OCI-LY7 (cell line): Measurements from ENCODE around the gene DMRT1. TPM values are rescaled to one million over a fixed set of nuclear protein-coding genes. Genes with fewer than 3 reads are reported as not detected.

Experiments
- BruUV-seq: library from RNA; stranded (reverse); fragments of 400-500 nt; replicated peaks from 2 replicates; lab custom pipeline; 2021; lab: Mats Ljungman, UMichigan
- CTCF ChIA-PET: fragments of 300-600 bp; sonication (Branson Sonifier 250); formaldehyde crosslinking; loops from one replicate; lab custom pipeline; 2022; ENCODE audit warnings: antibody characterized with exemption; ENCODE audit not compliant: unreplicated experiment; lab: Charles Lee
- POLR2A ChIA-PET: fragments of 300-600 bp; sonication (Branson Sonifier 250); formaldehyde crosslinking; loops from one replicate; lab custom pipeline; 2022; ENCODE audit warnings: antibody characterized with exemption; lab: Charles Lee
- DNase-seq: peaks from one replicate; pipeline ENCODE4 v3.0.0-alpha.2; 2015; ENCODE audit warnings: low spot score
- H2AFZ ChIP-seq: fragments of 200-600 bp; sonication (generic), shearing (Covaris generic); 2 replicates; pipeline ENCODE4 v1.6.1; 2014; ENCODE audit warnings: mild to moderate bottlenecking, antibody characterized with exemption, low read length, moderate library complexity
- H3K27ac ChIP-seq: fragments of 200-600 bp; sonication (generic); 2 replicates; pipeline ENCODE4 v1.5.1; 2014; ENCODE audit warnings: mixed run types, low read depth, mild to moderate bottlenecking, moderate library complexity, low read length, inconsistent platforms; ENCODE audit not compliant: poor library complexity, severe bottlenecking
- H3K36me3 ChIP-seq: fragments of 200-600 bp; sonication (generic); 2 replicates; pipeline ENCODE4 v1.6.1; 2014; ENCODE audit warnings: mild to moderate bottlenecking, antibody characterized with exemption, low read length, moderate library complexity, mixed read lengths; ENCODE audit not compliant: insufficient read depth
- H3K4me1 ChIP-seq: fragments of 200-600 bp; sonication (generic); 2 replicates; pipeline ENCODE4 v1.5.1; 2014; ENCODE audit warnings: mild to moderate bottlenecking, low read length; ENCODE audit not compliant: insufficient read depth, poor library complexity, severe bottlenecking
- H3K4me2 ChIP-seq: fragments of 200-600 bp; sonication (generic); 2 replicates; pipeline ENCODE4 v1.6.1; 2014; ENCODE audit warnings: mild to moderate bottlenecking, low read length
- H3K4me3 ChIP-seq: fragments of 200-600 bp; sonication (generic); 2 replicates; pipeline ENCODE4 v1.5.1; 2014; ENCODE audit warnings: mild to moderate bottlenecking, low read depth, low read length; ENCODE audit not compliant: poor library complexity, severe bottlenecking
- H3K79me2 ChIP-seq: fragments of 200-600 bp; sonication (generic); 2 replicates; pipeline ENCODE4 v1.6.1; 2016; ENCODE audit warnings: low read depth, mild to moderate bottlenecking, low read length, moderate library complexity, mixed read lengths; ENCODE audit not compliant: insufficient read depth
- H3K9me2 ChIP-seq: fragments of 200-600 bp; sonication (generic); 2 replicates; pipeline ENCODE4 v1.6.1; 2016; ENCODE audit warnings: mild to moderate bottlenecking, low read length, mixed read lengths; ENCODE audit not compliant: insufficient read depth
- H3K9me3 ChIP-seq: fragments of 200-600 bp; sonication (generic); 2 replicates; pipeline ENCODE4 v1.6.1; 2014; ENCODE audit warnings: mild to moderate bottlenecking, mixed run types, low read length, mixed read lengths
- H4K20me1 ChIP-seq: fragments of 200-600 bp; sonication (generic); 2 replicates; pipeline ENCODE4 v1.6.1; 2014; ENCODE audit warnings: mild to moderate bottlenecking, antibody characterized with exemption, low read length, moderate library complexity, mixed read lengths; ENCODE audit not compliant: insufficient read depth
- CTCF ChIP-seq: fragments of 200-600 bp; sonication (generic); conservative IDR thresholded peaks from 2 replicates; pipeline ENCODE4 v1.5.1; 2014; ENCODE audit warnings: mild to moderate bottlenecking, antibody characterized with exemption, low read length, moderate library complexity, mixed read lengths
- EZH2phosphoT487 ChIP-seq: fragments of 200-600 bp; sonication (generic); IDR thresholded peaks from 2 replicates; pipeline ENCODE4 v1.6.1; 2018; ENCODE audit warnings: low read depth, borderline replicate concordance, mild to moderate bottlenecking, mixed run types, antibody characterized with exemption, low read length, moderate library complexity, mixed read lengths
- intact Hi-C: fragments of 100-400 bp; cut with micrococcal nuclease; formaldehyde crosslinking; loops from one replicate; pipeline ENCODE4 v1.10.0; 2022; ENCODE audit not compliant: unreplicated experiment
- total RNA-seq, 2 experiments: library from RNA; depleted of rRNA in 1 of 2; stranded (reverse); fragments of >200 nt in 1 of 2; shearing (Covaris generic) in 1 of 2; gene quantifications; 2 replicates each; pipeline ENCODE4 v1.2.3, GENCODE V29; 2014 to 2022

DMRT1 gene
- total RNA-seq, 2 experiments from 2014 or later: not detected

DNA sequence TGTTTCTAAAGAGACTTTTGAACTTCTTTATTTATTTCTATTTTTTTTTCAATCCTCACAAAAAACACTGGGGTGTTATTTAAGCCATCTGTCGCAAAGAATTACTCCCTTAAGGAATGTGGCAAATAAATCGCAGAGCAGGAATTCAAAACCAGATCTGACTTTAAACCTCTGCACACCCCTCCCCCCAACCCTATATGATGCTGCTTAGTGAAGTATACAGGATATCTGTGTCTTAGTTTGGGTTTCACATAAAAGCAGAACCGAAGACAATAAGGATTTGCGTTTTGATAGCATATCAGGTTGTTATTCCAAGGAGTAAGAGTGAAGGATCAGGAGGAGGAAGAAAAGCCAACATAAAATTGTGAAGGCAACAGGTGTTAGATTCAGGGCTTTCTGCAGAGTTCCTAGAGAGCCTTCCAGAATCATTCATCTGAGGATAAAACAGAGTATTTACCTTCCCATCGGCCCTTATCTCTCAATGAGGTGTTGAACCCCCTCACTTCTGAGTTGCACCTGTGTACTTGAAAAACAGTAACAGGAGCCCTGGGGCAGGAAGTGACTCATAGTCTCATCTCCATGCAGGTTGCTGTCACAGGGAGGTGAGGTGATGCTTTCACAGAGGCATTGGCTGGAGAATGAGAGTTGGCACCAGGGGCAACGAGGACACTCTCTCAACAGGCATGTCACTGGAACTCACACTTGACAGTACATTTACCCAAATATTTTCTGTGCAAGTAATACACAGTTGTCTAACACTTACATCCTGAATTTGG lies 101.5 kb downstream of the DMRT1 start:
- TF ChIP-seq EZH2phosphoT487 (no peak), CTCF (no peak)
- no peaks in the 10 kb centered on the region for H3K79me2 ChIP-seq
- no peaks in the 10 kb centered on the region for H4K20me1 ChIP-seq
- H2AFZ ChIP-seq: no peak overlapping the region
- no peaks in the 10 kb centered on the region for H3K4me1 ChIP-seq
- POLR2A ChIA-PET: no interaction called here
- H3K36me3 ChIP-seq: no peaks in the 10 kb centered on the region
- no peak for DNase-seq
- H3K9me3 ChIP-seq: no peaks in the 10 kb centered on the region
- CTCF ChIA-PET: no interaction called here
- no peak overlapping the region for H3K4me2 ChIP-seq
- H3K4me3 ChIP-seq: no peak overlapping the region
- H3K9me2 ChIP-seq: no peaks in the 10 kb centered on the region
- H3K27ac ChIP-seq: no peak overlapping the region
- intact Hi-C loops: no loop called here
- BruUV-seq: no TSS peak

DNA sequence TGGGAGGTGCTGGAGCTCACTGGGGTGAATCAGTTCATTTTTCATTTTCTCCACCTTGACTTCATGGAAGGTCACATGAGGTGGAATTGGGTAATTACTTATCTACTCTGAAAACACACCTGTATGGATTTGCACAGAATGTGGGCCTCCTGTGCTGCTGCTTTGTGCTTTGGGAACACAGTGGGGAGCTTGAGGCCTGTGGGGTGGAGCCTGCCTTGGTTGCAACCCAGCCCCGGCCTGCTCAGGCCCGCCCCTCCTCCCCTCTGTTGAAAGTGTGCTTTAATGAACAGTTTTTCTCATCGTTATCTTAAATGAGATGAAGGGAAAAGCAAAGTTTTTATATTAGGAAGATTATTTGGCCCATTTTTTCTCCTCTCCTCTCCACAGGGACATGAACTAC lies 106.5 kb downstream of the DMRT1 start:
- no peak overlapping the region for H3K4me2 ChIP-seq
- H3K9me3 ChIP-seq: no peaks in the 10 kb centered on the region
- H3K9me2 ChIP-seq: no peaks in the 10 kb centered on the region
- no peaks in the 10 kb centered on the region for H4K20me1 ChIP-seq
- intact Hi-C loops: no loop called here
- CTCF ChIA-PET: no interaction called here
- no peaks in the 10 kb centered on the region for H3K4me1 ChIP-seq
- H3K27ac ChIP-seq: no peak overlapping the region
- TF ChIP-seq CTCF (no peak), EZH2phosphoT487 (no peak)
- no peak for DNase-seq
- no peak overlapping the region for H3K4me3 ChIP-seq
- no peaks in the 10 kb centered on the region for H3K79me2 ChIP-seq
- no peaks in the 10 kb centered on the region for H3K36me3 ChIP-seq
- H2AFZ ChIP-seq: no peak overlapping the region
- no TSS peak for BruUV-seq
- POLR2A ChIA-PET: interaction anchor here (0.5 kb wide), 1 partner anchor 59 kb away, joined by 3 read pairs; no protein-coding TSS in a partner anchor

DNA sequence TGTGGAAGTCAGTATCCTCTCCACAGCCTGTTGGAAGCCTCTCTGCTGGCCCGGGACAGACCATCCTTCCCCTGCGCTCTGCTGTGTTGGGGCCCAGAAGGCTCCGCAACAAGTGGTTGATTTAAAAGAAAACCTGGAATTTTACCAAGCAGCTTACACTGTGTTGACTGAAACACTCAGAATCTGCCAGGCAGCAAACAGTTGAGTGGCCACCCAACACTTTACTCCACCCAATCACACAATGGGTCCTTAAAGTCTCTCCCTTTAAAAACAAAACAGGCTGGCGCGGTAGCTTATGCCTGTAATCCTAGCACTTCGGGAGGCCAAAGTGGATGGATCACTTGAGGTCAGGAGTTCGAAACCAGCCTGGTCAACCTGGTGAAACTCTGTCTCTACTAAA lies 107.0 kb downstream of the DMRT1 start:
- Histone ChIP-seq H3K4me3 (no peak overlapping the region), H3K9me3 (no peaks in the 10 kb centered on the region), H3K27ac (no peak overlapping the region), H3K4me1 (no peaks in the 10 kb centered on the region), H3K9me2 (no peaks in the 10 kb centered on the region), H3K4me2 (no peak overlapping the region), H2AFZ (no peak overlapping the region), H4K20me1 (no peaks in the 10 kb centered on the region), H3K36me3 (no peaks in the 10 kb centered on the region), H3K79me2 (no peaks in the 10 kb centered on the region)
- CTCF ChIA-PET: no interaction called here
- no peak for TF ChIP-seq EZH2phosphoT487
- no peak for TF ChIP-seq CTCF
- POLR2A ChIA-PET: interaction anchor here (0.5 to 0.6 kb wide), 2 partner anchors 10 to 58 kb away, joined by 3 read pairs; no protein-coding TSS in a partner anchor
- no peak for DNase-seq
- intact Hi-C loops: no loop called here
- no TSS peak for BruUV-seq
